ENCODE results near the gene CGREF1. TPM values are rescaled to one million over a fixed set of nuclear protein-coding genes. Genes with fewer than 3 reads are reported as not detected.

The CGREF1 gene
- polyA plus RNA-seq, 1 donor from 2014 or later: 24.5 TPM

DNA sequence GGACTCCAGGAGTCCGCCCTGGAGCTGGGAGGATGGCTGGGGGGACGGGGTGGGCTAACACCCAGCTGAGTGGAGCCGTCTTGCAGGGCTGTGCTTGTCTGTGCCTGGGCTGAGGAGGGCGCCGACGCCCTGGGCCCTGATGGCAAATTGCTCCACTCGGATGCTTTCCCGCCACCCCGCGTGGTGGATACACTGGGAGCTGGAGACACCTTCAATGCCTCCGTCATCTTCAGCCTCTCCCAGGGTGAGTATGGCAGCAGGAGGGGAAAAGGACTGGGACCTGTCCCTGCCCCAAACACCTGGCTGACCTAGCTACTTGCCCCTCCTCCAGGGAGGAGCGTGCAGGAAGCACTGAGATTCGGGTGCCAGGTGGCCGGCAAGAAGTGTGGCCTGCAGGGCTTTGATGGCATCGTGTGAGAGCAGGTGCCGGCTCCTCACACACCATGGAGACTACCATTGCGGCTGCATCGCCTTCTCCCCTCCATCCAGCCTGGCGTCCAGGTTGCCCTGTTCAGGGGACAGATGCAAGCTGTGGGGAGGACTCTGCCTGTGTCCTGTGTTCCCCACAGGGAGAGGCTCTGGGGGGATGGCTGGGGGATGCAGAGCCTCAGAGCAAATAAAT is 19.5 kb downstream of the CGREF1 start:
- H3F3A ChIP-seq (ENCODE audit: insufficient read depth, low read length, poor library complexity, severe bottlenecking): no peaks in the 10 kb centered on the region
- H3K4me3 ChIP-seq (ENCODE audit: low read length): no peak overlapping the region
- no peak overlapping the region for H3K9ac ChIP-seq (ENCODE audit: low read length)
- no peak overlapping the region for H2AFZ ChIP-seq (ENCODE audit: low read depth, low read length)
- no peaks in the 10 kb centered on the region for H3K9me2 ChIP-seq (ENCODE audit: insufficient read depth, low read length)
- H3K4me2 ChIP-seq (ENCODE audit: low read length): no peak overlapping the region
- no peak for TF ChIP-seq EP300 (conservative IDR thresholded peaks at IDR 0.05; ENCODE audit: poor library complexity, severe bottlenecking)
- no peak for TF ChIP-seq TAF1 (IDR thresholded peaks at IDR 0.05; ENCODE audit: low read depth)
- TF ChIP-seq, protein P1, sequence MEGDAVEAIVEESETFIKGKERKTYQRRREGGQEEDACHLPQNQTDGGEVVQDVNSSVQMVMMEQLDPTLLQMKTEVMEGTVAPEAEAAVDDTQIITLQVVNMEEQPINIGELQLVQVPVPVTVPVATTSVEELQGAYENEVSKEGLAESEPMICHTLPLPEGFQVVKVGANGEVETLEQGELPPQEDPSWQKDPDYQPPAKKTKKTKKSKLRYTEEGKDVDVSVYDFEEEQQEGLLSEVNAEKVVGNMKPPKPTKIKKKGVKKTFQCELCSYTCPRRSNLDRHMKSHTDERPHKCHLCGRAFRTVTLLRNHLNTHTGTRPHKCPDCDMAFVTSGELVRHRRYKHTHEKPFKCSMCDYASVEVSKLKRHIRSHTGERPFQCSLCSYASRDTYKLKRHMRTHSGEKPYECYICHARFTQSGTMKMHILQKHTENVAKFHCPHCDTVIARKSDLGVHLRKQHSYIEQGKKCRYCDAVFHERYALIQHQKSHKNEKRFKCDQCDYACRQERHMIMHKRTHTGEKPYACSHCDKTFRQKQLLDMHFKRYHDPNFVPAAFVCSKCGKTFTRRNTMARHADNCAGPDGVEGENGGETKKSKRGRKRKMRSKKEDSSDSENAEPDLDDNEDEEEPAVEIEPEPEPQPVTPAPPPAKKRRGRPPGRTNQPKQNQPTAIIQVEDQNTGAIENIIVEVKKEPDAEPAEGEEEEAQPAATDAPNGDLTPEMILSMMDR (IDR thresholded peaks at IDR 0.05; ENCODE audit: poor library complexity, severe bottlenecking): no peak
- TF ChIP-seq EZH2 (IDR thresholded peaks at IDR 0.05; ENCODE audit: borderline replicate concordance, insufficient read depth, low read length, poor library complexity, severe bottlenecking): no peak
- no peak for TF ChIP-seq POLR2AphosphoS5 (IDR thresholded peaks at IDR 0.05)
- no peak for TF ChIP-seq RAD21 (conservative IDR thresholded peaks at IDR 0.05)
- no peak for TF ChIP-seq SMC3 (conservative IDR thresholded peaks at IDR 0.05; ENCODE audit: poor library complexity)
- TF ChIP-seq MXI1 (conservative IDR thresholded peaks at IDR 0.05; ENCODE audit: poor library complexity, severe bottlenecking): no peak
- TF ChIP-seq, protein P2, sequence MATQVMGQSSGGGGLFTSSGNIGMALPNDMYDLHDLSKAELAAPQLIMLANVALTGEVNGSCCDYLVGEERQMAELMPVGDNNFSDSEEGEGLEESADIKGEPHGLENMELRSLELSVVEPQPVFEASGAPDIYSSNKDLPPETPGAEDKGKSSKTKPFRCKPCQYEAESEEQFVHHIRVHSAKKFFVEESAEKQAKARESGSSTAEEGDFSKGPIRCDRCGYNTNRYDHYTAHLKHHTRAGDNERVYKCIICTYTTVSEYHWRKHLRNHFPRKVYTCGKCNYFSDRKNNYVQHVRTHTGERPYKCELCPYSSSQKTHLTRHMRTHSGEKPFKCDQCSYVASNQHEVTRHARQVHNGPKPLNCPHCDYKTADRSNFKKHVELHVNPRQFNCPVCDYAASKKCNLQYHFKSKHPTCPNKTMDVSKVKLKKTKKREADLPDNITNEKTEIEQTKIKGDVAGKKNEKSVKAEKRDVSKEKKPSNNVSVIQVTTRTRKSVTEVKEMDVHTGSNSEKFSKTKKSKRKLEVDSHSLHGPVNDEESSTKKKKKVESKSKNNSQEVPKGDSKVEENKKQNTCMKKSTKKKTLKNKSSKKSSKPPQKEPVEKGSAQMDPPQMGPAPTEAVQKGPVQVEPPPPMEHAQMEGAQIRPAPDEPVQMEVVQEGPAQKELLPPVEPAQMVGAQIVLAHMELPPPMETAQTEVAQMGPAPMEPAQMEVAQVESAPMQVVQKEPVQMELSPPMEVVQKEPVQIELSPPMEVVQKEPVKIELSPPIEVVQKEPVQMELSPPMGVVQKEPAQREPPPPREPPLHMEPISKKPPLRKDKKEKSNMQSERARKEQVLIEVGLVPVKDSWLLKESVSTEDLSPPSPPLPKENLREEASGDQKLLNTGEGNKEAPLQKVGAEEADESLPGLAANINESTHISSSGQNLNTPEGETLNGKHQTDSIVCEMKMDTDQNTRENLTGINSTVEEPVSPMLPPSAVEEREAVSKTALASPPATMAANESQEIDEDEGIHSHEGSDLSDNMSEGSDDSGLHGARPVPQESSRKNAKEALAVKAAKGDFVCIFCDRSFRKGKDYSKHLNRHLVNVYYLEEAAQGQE (IDR thresholded peaks at IDR 0.05; ENCODE audit: borderline replicate concordance): no peak
- H4K20me1 ChIP-seq (ENCODE audit: insufficient read depth): no peaks in the 10 kb centered on the region
- no peaks in the 10 kb centered on the region for H3K79me2 ChIP-seq (replicated peaks; ENCODE audit: insufficient read depth, low read length)
- H3K27ac ChIP-seq (ENCODE audit: low read length): no peak overlapping the region
- H3K27me3 ChIP-seq (ENCODE audit: insufficient read depth, low read depth, low read length): no peaks in the 10 kb centered on the region
- H3K36me3 ChIP-seq (ENCODE audit: insufficient read depth, low read length): no peaks in the 10 kb centered on the region
- no peaks in the 10 kb centered on the region for H3K9me3 ChIP-seq (ENCODE audit: low read length)

DNA sequence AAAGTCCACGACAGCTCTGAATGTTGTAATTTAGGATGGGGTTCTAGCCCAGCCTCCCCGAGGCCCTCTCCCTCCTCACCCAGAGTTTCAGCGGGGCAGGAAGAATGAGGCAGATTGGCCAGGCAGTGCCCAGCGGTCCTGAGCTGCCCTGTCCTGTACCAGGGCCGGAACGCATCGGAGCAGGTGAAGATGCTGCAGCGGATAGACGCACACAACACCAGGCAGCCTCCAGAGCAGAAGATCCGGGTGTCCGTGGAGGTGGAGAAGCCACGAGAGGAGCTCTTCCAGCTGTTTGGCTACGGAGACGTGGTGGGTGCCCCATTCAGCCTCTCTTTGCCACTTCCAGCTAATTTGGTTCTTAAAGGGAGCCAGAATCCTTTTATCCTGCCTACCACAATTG is 21.6 kb downstream of the CGREF1 start:
- no peak overlapping the region for H3K9ac ChIP-seq (ENCODE audit: low read length)
- no peaks in the 10 kb centered on the region for H3K9me3 ChIP-seq (ENCODE audit: low read length)
- no peaks in the 10 kb centered on the region for H3K36me3 ChIP-seq (ENCODE audit: insufficient read depth, low read length)
- no peak overlapping the region for H3K4me2 ChIP-seq (ENCODE audit: low read length)
- H3K27me3 ChIP-seq (ENCODE audit: insufficient read depth, low read depth, low read length): no peaks in the 10 kb centered on the region
- H3K79me2 ChIP-seq (replicated peaks; ENCODE audit: insufficient read depth, low read length): no peaks in the 10 kb centered on the region
- no peak overlapping the region for H3K4me3 ChIP-seq (ENCODE audit: low read length)
- H2AFZ ChIP-seq (ENCODE audit: low read depth, low read length): no peak overlapping the region
- no peaks in the 10 kb centered on the region for H3K9me2 ChIP-seq (ENCODE audit: insufficient read depth, low read length)
- no peaks in the 10 kb centered on the region for H4K20me1 ChIP-seq (ENCODE audit: insufficient read depth)
- H3K27ac ChIP-seq (ENCODE audit: low read length): no peak overlapping the region
- no peak for TF ChIP-seq SMC3 (conservative IDR thresholded peaks at IDR 0.05; ENCODE audit: poor library complexity)
- TF ChIP-seq EP300 (conservative IDR thresholded peaks at IDR 0.05; ENCODE audit: poor library complexity, severe bottlenecking): no peak
- TF ChIP-seq TAF1 (IDR thresholded peaks at IDR 0.05; ENCODE audit: low read depth): no peak
- TF ChIP-seq MXI1 (conservative IDR thresholded peaks at IDR 0.05; ENCODE audit: poor library complexity, severe bottlenecking): no peak
- TF ChIP-seq, protein P2 (IDR thresholded peaks at IDR 0.05; ENCODE audit: borderline replicate concordance): no peak
- TF ChIP-seq EZH2 (IDR thresholded peaks at IDR 0.05; ENCODE audit: borderline replicate concordance, insufficient read depth, low read length, poor library complexity, severe bottlenecking): no peak
- TF ChIP-seq, protein P1 (IDR thresholded peaks at IDR 0.05; ENCODE audit: poor library complexity, severe bottlenecking): no peak
- TF ChIP-seq POLR2AphosphoS5 (IDR thresholded peaks at IDR 0.05): no peak
- TF ChIP-seq RAD21 (conservative IDR thresholded peaks at IDR 0.05): no peak
- no peaks in the 10 kb centered on the region for H3F3A ChIP-seq (ENCODE audit: insufficient read depth, low read length, poor library complexity, severe bottlenecking)
